ENCODE results near the gene LRRC56. TPM values are rescaled to one million over a fixed set of nuclear protein-coding genes. Genes with fewer than 3 reads are reported as not detected.

LRRC56 gene
- total RNA-seq, 1 donor from 2014 or later: 1.8 TPM

Other genes starting within 250 kb of the LRRC56 start
- gene PGGHG, start 248.4 kb upstream of the LRRC56 start, total RNA-seq: 164 and 167 TPM in 2 replicates
- not detected in 2 replicates for gene IFITM5, start 238.0 kb upstream of the LRRC56 start, total RNA-seq
- gene IFITM2, start 229.7 kb upstream of the LRRC56 start, total RNA-seq: 494 and 521 TPM in 2 replicates
- gene IFITM1, start 223.5 kb upstream of the LRRC56 start, total RNA-seq: 208 and 214 TPM in 2 replicates
- 3.6 and 4.6 TPM in 2 replicates for gene IFITM3, start 216.7 kb upstream of the LRRC56 start, total RNA-seq
- 3.8 and 5.1 TPM in 2 replicates for gene B4GALNT4, start 168.0 kb upstream of the LRRC56 start, total RNA-seq
- gene PKP3, start 143.3 kb upstream of the LRRC56 start, total RNA-seq: not detected in 2 replicates
- gene SIGIRR, start 122.5 kb upstream of the LRRC56 start, total RNA-seq: 38.3 and 43.9 TPM in 2 replicates
- 33.1 and 33.8 TPM in 2 replicates for gene ANO9, start 95.5 kb upstream of the LRRC56 start, total RNA-seq
- 31.0 and 33.9 TPM in 2 replicates for gene PTDSS2, start 87.2 kb upstream of the LRRC56 start, total RNA-seq
- 123 and 126 TPM in 2 replicates for gene RNH1, start 30.3 kb upstream of the LRRC56 start, total RNA-seq
- 76.6 and 88.7 TPM in 2 replicates for gene HRAS, start 2.0 kb upstream of the LRRC56 start, total RNA-seq
- 0.47 and 0.64 TPM in 2 replicates for gene LMNTD2, start 23.2 kb downstream of the LRRC56 start, total RNA-seq
- 15.9 and 19.8 TPM in 2 replicates for gene RASSF7, start 23.4 kb downstream of the LRRC56 start, total RNA-seq
- gene PHRF1, start 38.9 kb downstream of the LRRC56 start, total RNA-seq: 58.6 and 59.8 TPM in 2 replicates
- 56.6 and 63.1 TPM in 2 replicates for gene IRF7, start 78.4 kb downstream of the LRRC56 start, total RNA-seq
- gene CDHR5, start 87.4 kb downstream of the LRRC56 start, total RNA-seq: not detected in 2 replicates
- gene SCT, start 89.7 kb downstream of the LRRC56 start, total RNA-seq: not detected in 2 replicates
- gene DRD4, start 99.7 kb downstream of the LRRC56 start, total RNA-seq: 0.34 and 0.47 TPM in 2 replicates
- gene DEAF1, start 157.7 kb downstream of the LRRC56 start, total RNA-seq: 72.2 and 72.7 TPM in 2 replicates
- 14.2 and 14.7 TPM in 2 replicates for gene TMEM80, start 158.3 kb downstream of the LRRC56 start, total RNA-seq
- 16.8 and 20.2 TPM in 2 replicates for gene EPS8L2, start 168.7 kb downstream of the LRRC56 start, total RNA-seq
- 269 and 283 TPM in 2 replicates for gene TALDO1, start 209.9 kb downstream of the LRRC56 start, total RNA-seq
- gene GATD1, start 240.0 kb downstream of the LRRC56 start, total RNA-seq: 70.4 and 81.7 TPM in 2 replicates